ENCODE data around the gene RBM48. TPM values are rescaled to one million over a fixed set of nuclear protein-coding genes. Genes with fewer than 3 reads are reported as not detected.
A peak's percentile ranks its signal among the peaks of the same experiment; 100 is the strongest.
"Not testable (repeated sequence)": the region's sequence is repeated elsewhere in the genome, so short reads cannot be mapped to it uniquely, and the experiment has no call there.

Gene RBM48
- total RNA-seq (12.0 and 13.1 TPM in 2 replicates), polyA plus RNA-seq (9.6 and 9.8 TPM in 2 replicates), polyA minus RNA-seq (8.0 and 13.9 TPM in 2 replicates), Bru-seq, nascent RNA (percentile 86 among the genes with signal in this experiment), BruChase-seq, experiment 1, labeled RNA remaining after a 6-hour chase (percentile 64 among the genes with signal in this experiment), BruChase-seq, experiment 2, labeled RNA remaining after a 2-hour chase (percentile 80 among the genes with signal in this experiment)
- 4.9 and 5.0 TPM in 2 replicates for polyA plus RNA-seq (2011; cell fraction: cytosol; rRNA removed)
- 21.9 and 28.7 TPM in 2 replicates for polyA plus RNA-seq (2011; cell fraction: nucleus; rRNA removed)
- polyA plus RNA-seq (2012): 6.9 and 10.6 TPM in 2 replicates
- 5.4 TPM for polyA minus RNA-seq (2011; cell fraction: cytosol; rRNA and poly(A)+ RNA removed)
- 19.9 and 29.5 TPM in 2 replicates for polyA minus RNA-seq (2011; cell fraction: nucleus; rRNA and poly(A)+ RNA removed)
- long read RNA-seq, full-length matches to known transcripts: 43 of 64 reads
- long read RNA-seq, partial matches to known transcripts: 1 of 64 reads
- long read RNA-seq, other reads (novel, unspliced or antisense): 20 of 64 reads

- Histone ChIP-seq H3K36me3 (ENCODE audit: control insufficient read depth in 2 of 2, extremely low read depth in 1 of 2, insufficient read depth in 2 of 2, low read length in 2 of 2) (peaks cover 0 to 11% of the 10 kb centered on the region in 2 experiments), H2AFZ (ENCODE audit: low read depth, low read length) (peak within 1 kb of the TSS; percentile 94), H3K4me3 (replicated peaks in 1 of 3; ENCODE audit: insufficient read depth in 1 of 3, low read depth in 1 of 3, low read length in 3 of 3) (peak within 1 kb of the TSS; percentile 88 to 100 (median 95)), H4K20me1 (replicated peaks; ENCODE audit: control insufficient read depth, extremely low read depth, insufficient read depth, low read length) (no peaks in the 10 kb centered on the region), H3K79me2 (ENCODE audit: control insufficient read depth, insufficient read depth, low read length) (peaks cover 12% of the 10 kb centered on the region), H3K9me3 (replicated peaks; ENCODE audit: control insufficient read depth, insufficient read depth, low read length) (no peaks in the 10 kb centered on the region), H3K9me1 (replicated peaks; ENCODE audit: control insufficient read depth, extremely low read depth, insufficient read depth, low read length) (no peaks in the 10 kb centered on the region), H3K4me1 (ENCODE audit: control insufficient read depth, extremely low read depth, insufficient read depth, low read length) (peaks cover 15% of the 10 kb centered on the region), H3K27ac (ENCODE audit: insufficient read depth, low read depth, low read length) (peak within 1 kb of the TSS; percentile 91), H3K4me2 (ENCODE audit: insufficient read depth, low read length) (peak within 1 kb of the TSS; percentile 88), H3K27me3 (ENCODE audit: control insufficient read depth in 2 of 2, insufficient read depth in 2 of 2, low read length in 2 of 2) (no peaks in the 10 kb centered on the region), H3K9ac (replicated peaks; ENCODE audit: extremely low read depth, insufficient read depth, low read length) (peak within 1 kb of the TSS; percentile 95)
- intact Hi-C loops (cut with micrococcal nuclease): loop anchor here (1.0 to 5.0 kb wide), 7 partner anchors 62 to 704 kb away; partner anchors contain the start of genes ANKIB1, CDK6, FAM133B and KRIT1
- peak; percentile 97 for FAIRE-seq
- POLR2A ChIA-PET: interaction anchor here (0.6 to 1.1 kb wide), 7 partner anchors 10 to 741 kb away, joined by 3 to 7 read pairs (median 3); no protein-coding TSS in a partner anchor
- DNase-seq (ENCODE audit: low read depth, low spot score): peak; percentile 100
- TF ChIP-seq JUN (IDR thresholded peaks at IDR 0.05; ENCODE audit: borderline replicate concordance, insufficient read depth, insufficient read length, low read depth) (no peak), POLR2A (IDR thresholded peaks at IDR 0.05; ENCODE audit: low read depth, low read length) (peak; percentile 70), POLR2AphosphoS5 (IDR thresholded peaks at IDR 0.05; ENCODE audit: insufficient read depth, low read depth, low read length) (peak; percentile 35)
- TF ChIP-seq, protein P1, sequence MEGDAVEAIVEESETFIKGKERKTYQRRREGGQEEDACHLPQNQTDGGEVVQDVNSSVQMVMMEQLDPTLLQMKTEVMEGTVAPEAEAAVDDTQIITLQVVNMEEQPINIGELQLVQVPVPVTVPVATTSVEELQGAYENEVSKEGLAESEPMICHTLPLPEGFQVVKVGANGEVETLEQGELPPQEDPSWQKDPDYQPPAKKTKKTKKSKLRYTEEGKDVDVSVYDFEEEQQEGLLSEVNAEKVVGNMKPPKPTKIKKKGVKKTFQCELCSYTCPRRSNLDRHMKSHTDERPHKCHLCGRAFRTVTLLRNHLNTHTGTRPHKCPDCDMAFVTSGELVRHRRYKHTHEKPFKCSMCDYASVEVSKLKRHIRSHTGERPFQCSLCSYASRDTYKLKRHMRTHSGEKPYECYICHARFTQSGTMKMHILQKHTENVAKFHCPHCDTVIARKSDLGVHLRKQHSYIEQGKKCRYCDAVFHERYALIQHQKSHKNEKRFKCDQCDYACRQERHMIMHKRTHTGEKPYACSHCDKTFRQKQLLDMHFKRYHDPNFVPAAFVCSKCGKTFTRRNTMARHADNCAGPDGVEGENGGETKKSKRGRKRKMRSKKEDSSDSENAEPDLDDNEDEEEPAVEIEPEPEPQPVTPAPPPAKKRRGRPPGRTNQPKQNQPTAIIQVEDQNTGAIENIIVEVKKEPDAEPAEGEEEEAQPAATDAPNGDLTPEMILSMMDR (IDR thresholded peaks at IDR 0.05; ENCODE audit: extremely low read depth in 1 of 2, insufficient read depth in 1 of 2, low read depth in 1 of 2, low read length in 2 of 2): peak; percentile 34 to 50
- dilution Hi-C loops (cut with MboI; ENCODE audit: extremely low pct_ligation_motif_present, low sequenced_read_pairs): no loop called here
- CTCF ChIA-PET: interaction anchor here (0.5 to 1.6 kb wide), 22 partner anchors 10 to 698 kb away, joined by 3 to 13 read pairs (median 4); partner anchors contain the start of genes FAM133B, GATAD1 and MTERF1
- BruUV-seq (replicated peaks): no TSS peak
Observed at GRCh38 chr7:92528188-92528957, at the start of gene RBM48, which contains the start of gene PEX1. RBM48 (plus strand) TSS chr7:92528795; CDS start chr7:92528814, 19 bp downstream. PEX1 (minus strand) TSS chr7:92528520; CDS start chr7:92528435, 85 bp downstream.

- dilution Hi-C loops (cut with MboI; ENCODE audit: extremely low pct_ligation_motif_present, low sequenced_read_pairs); H3K36me3 ChIP-seq (ENCODE audit: control insufficient read depth in 2 of 2, extremely low read depth in 1 of 2, insufficient read depth in 2 of 2, low read length in 2 of 2); H2AFZ ChIP-seq (ENCODE audit: low read depth, low read length); intact Hi-C loops (cut with micrococcal nuclease); H3K27me3 ChIP-seq (ENCODE audit: control insufficient read depth in 2 of 2, insufficient read depth in 2 of 2, low read length in 2 of 2); H3K4me3 ChIP-seq (replicated peaks in 1 of 3; ENCODE audit: insufficient read depth in 1 of 3, low read depth in 1 of 3, low read length in 3 of 3); BruUV-seq (replicated peaks); POLR2A ChIA-PET; H3K4me2 ChIP-seq (ENCODE audit: insufficient read depth, low read length); H3K9me1 ChIP-seq (replicated peaks; ENCODE audit: control insufficient read depth, extremely low read depth, insufficient read depth, low read length); H3K9me3 ChIP-seq (replicated peaks; ENCODE audit: control insufficient read depth, insufficient read depth, low read length); H3K4me1 ChIP-seq (ENCODE audit: control insufficient read depth, extremely low read depth, insufficient read depth, low read length); CTCF ChIA-PET; H3K79me2 ChIP-seq (ENCODE audit: control insufficient read depth, insufficient read depth, low read length); H3K9ac ChIP-seq (replicated peaks; ENCODE audit: extremely low read depth, insufficient read depth, low read length); FAIRE-seq; DNase-seq (ENCODE audit: low read depth, low spot score); H3K27ac ChIP-seq (ENCODE audit: insufficient read depth, low read depth, low read length); H4K20me1 ChIP-seq (replicated peaks; ENCODE audit: control insufficient read depth, extremely low read depth, insufficient read depth, low read length): not testable (repeated sequence)
Observed at GRCh38 chr7:92479146-92479545, 49.4 kb upstream of the RBM48 start.

GRCh38 chr7:92483624-92484023, 45.0 kb upstream of the RBM48 start:
- H4K20me1 ChIP-seq (replicated peaks; ENCODE audit: control insufficient read depth, extremely low read depth, insufficient read depth, low read length); POLR2A ChIA-PET; H3K9ac ChIP-seq (replicated peaks; ENCODE audit: extremely low read depth, insufficient read depth, low read length); H3K27me3 ChIP-seq (ENCODE audit: control insufficient read depth in 2 of 2, insufficient read depth in 2 of 2, low read length in 2 of 2); H3K9me1 ChIP-seq (replicated peaks; ENCODE audit: control insufficient read depth, extremely low read depth, insufficient read depth, low read length); H3K36me3 ChIP-seq (ENCODE audit: control insufficient read depth in 2 of 2, extremely low read depth in 1 of 2, insufficient read depth in 2 of 2, low read length in 2 of 2); dilution Hi-C loops (cut with MboI; ENCODE audit: extremely low pct_ligation_motif_present, low sequenced_read_pairs); H3K9me3 ChIP-seq (replicated peaks; ENCODE audit: control insufficient read depth, insufficient read depth, low read length); H3K4me2 ChIP-seq (ENCODE audit: insufficient read depth, low read length); CTCF ChIA-PET; FAIRE-seq; H3K4me3 ChIP-seq (replicated peaks in 1 of 3; ENCODE audit: insufficient read depth in 1 of 3, low read depth in 1 of 3, low read length in 3 of 3); H3K27ac ChIP-seq (ENCODE audit: insufficient read depth, low read depth, low read length); H3K79me2 ChIP-seq (ENCODE audit: control insufficient read depth, insufficient read depth, low read length); H3K4me1 ChIP-seq (ENCODE audit: control insufficient read depth, extremely low read depth, insufficient read depth, low read length); intact Hi-C loops (cut with micrococcal nuclease); H2AFZ ChIP-seq (ENCODE audit: low read depth, low read length); BruUV-seq (replicated peaks); DNase-seq (ENCODE audit: low read depth, low spot score): not testable (repeated sequence)
